DND-41 (cell line): ENCODE results near the gene CFAP107.

Experiments used
- ATAC-seq: fragments of 200-7000 bp; cut with Tn5 transposase; 3 replicates; pipeline ENCODE4 v1.9.1; 2021; ENCODE audit warnings: low read depth; ENCODE audit not compliant: insufficient read depth
- DNase-seq: peaks from one replicate; pipeline ENCODE4 v3.0.0-alpha.2; 2020
- H2AFZ ChIP-seq: 2 replicates; pipeline ENCODE4 v1.6.0; 2012; ENCODE audit warnings: low read depth, low read length
- H3K27ac ChIP-seq: 2 replicates; pipeline ENCODE4 v1.5.1; 2012; ENCODE audit warnings: low read length, inconsistent platforms
- H3K27me3 ChIP-seq: fragments of 200-600 bp; sonication (generic); 2 replicates; pipeline ENCODE4 v1.6.0; 2012; ENCODE audit warnings: low read length, mild to moderate bottlenecking, inconsistent platforms; ENCODE audit not compliant: insufficient read depth, poor library complexity
- H3K36me3 ChIP-seq: 2 replicates; pipeline ENCODE4 v1.5.1; 2012; ENCODE audit warnings: low read length, inconsistent platforms; ENCODE audit not compliant: insufficient read depth
- H3K4me1 ChIP-seq: 2 replicates; pipeline ENCODE4 v1.5.1; 2012; ENCODE audit warnings: mild to moderate bottlenecking, low read length; ENCODE audit not compliant: insufficient read depth
- H3K4me2 ChIP-seq: 2 replicates; pipeline ENCODE4 v1.6.0; 2012; ENCODE audit warnings: mild to moderate bottlenecking, moderate library complexity, low read length, inconsistent platforms; ENCODE audit not compliant: insufficient read depth
- H3K4me3 ChIP-seq, 2 experiments: fragments of 200-600 bp in 1 of 2; shearing (Covaris generic) in 1 of 2; 2 replicates each; pipeline ENCODE4 v1.5.1; 2012 to 2016; ENCODE audit warnings: inconsistent platforms in 2 of 2, low read length in 2 of 2, mild to moderate bottlenecking in 2 of 2, low read depth in 1 of 2, moderate library complexity in 1 of 2
- H3K79me2 ChIP-seq: 2 replicates; pipeline ENCODE4 v1.6.0; 2012; ENCODE audit warnings: low read length, inconsistent platforms; ENCODE audit not compliant: insufficient read depth
- H3K9ac ChIP-seq: 2 replicates; pipeline ENCODE4 v1.6.0; 2012; ENCODE audit warnings: low read depth, mild to moderate bottlenecking, inconsistent platforms, low read length, moderate library complexity
- H3K9me3 ChIP-seq: 2 replicates; pipeline ENCODE4 v1.5.1; 2012; ENCODE audit warnings: low read length, moderate library complexity, mild to moderate bottlenecking, inconsistent platforms; ENCODE audit not compliant: insufficient read depth, severe bottlenecking
- H4K20me1 ChIP-seq: 2 replicates; pipeline ENCODE4 v1.6.0; 2012; ENCODE audit warnings: low read length; ENCODE audit not compliant: insufficient read depth
- CTCF ChIP-seq: IDR thresholded peaks from 2 replicates; pipeline ENCODE4 v1.5.1; 2012; ENCODE audit warnings: borderline replicate concordance, low read length, moderate library complexity, mild to moderate bottlenecking; ENCODE audit not compliant: poor library complexity, severe bottlenecking; ENCODE audit errors: extremely low read depth
- EZH2 ChIP-seq: IDR thresholded peaks from 3 replicates; pipeline ENCODE4 v1.6.1; 2012; ENCODE audit warnings: borderline replicate concordance, low read depth, mild to moderate bottlenecking, moderate library complexity, low read length, inconsistent platforms; ENCODE audit not compliant: severe bottlenecking

CFAP107 gene

GRCh38 chr1:12745992-12746323, at the start of gene CFAP107:
Gene CFAP107 (plus strand): TSS chr1:12746200. CDS start chr1:12746431, 231 bp downstream.
- no peak within 1 kb of the TSS for H3K9ac ChIP-seq
- TF ChIP-seq EZH2, result no peak
- no peak for TF ChIP-seq CTCF

GRCh38 chr1:12696658-12697057, 49.3 kb upstream of the CFAP107 start:
- Histone ChIP-seq H3K79me2 (no peaks in the 10 kb centered on the region), H4K20me1 (no peaks in the 10 kb centered on the region), H3K4me1 (no peaks in the 10 kb centered on the region), H3K9me3 (no peaks in the 10 kb centered on the region), H3K4me2 (no peak overlapping the region), H3K27me3 (peaks cover 5% of the 10 kb centered on the region), H2AFZ (no peak overlapping the region), H3K36me3 (no peaks in the 10 kb centered on the region), H3K4me3 (no peak overlapping the region), H3K9ac (no peak overlapping the region), H3K27ac (no peak overlapping the region)
- DNase-seq (no peak), ATAC-seq (no peak)
- no peak for TF ChIP-seq CTCF
- no peak for TF ChIP-seq EZH2

More at GRCh38 chr1:12745992-12746323, at the start of gene CFAP107:
- Histone ChIP-seq H3K9me3 (peaks cover 16% of the 10 kb centered on the region), H3K4me3 (no peak within 1 kb of the TSS), H4K20me1 (no peaks in the 10 kb centered on the region), H3K4me2 (no peak within 1 kb of the TSS), H3K4me1 (peaks cover 7% of the 10 kb centered on the region; the same call in 1 of the 2 replicates), H2AFZ (no peak within 1 kb of the TSS), H3K36me3 (no peaks in the 10 kb centered on the region), H3K79me2 (no peaks in the 10 kb centered on the region), H3K27me3 (peaks cover 7% of the 10 kb centered on the region), H3K27ac (no peak within 1 kb of the TSS)
- no peak for DNase-seq
- no peak for ATAC-seq

GRCh38 chr1:12697397-12697796, 48.6 kb upstream of the CFAP107 start:
- ATAC-seq, result no peak
- Histone ChIP-seq H3K27ac (no peak overlapping the region), H3K4me3 (no peak overlapping the region), H3K4me1 (no peaks in the 10 kb centered on the region), H3K9me3 (no peaks in the 10 kb centered on the region), H3K9ac (no peak overlapping the region), H2AFZ (no peak overlapping the region), H3K27me3 (peaks cover 5% of the 10 kb centered on the region), H3K36me3 (no peaks in the 10 kb centered on the region), H4K20me1 (no peaks in the 10 kb centered on the region), H3K4me2 (no peak overlapping the region), H3K79me2 (no peaks in the 10 kb centered on the region)
- TF ChIP-seq CTCF (no peak), EZH2 (no peak)
- DNase-seq, result no peak
